ENCODE results near the gene PLIN4. TPM values are rescaled to one million over a fixed set of nuclear protein-coding genes. Genes with fewer than 3 reads are reported as not detected.
A peak's percentile ranks its signal among the peaks of the same experiment; 100 is the strongest.

PLIN4 gene
- total RNA-seq, 1 donor from 2014 or later: 0.05 TPM

GRCh38 chr19:4474514-4475022 lies 43.7 kb downstream of the PLIN4 start:
- DNase-seq (ENCODE audit: low spot score): no peak
- Mint-ChIP-seq H3K27me3 (ENCODE audit: low read depth) (no peaks in the 10 kb centered on the region), H3K4me3 (ENCODE audit: low read depth) (peak overlapping the region; percentile 85), H3K9me3 (no peaks in the 10 kb centered on the region), H3K27ac (peak overlapping the region; percentile 79), H3K36me3 (ENCODE audit: low read depth) (peaks cover 9% of the 10 kb centered on the region), H3K4me1 (ENCODE audit: low read depth) (peaks cover 18% of the 10 kb centered on the region)
- intact Hi-C loops (cut with micrococcal nuclease): loop anchor here (5.0 to 10.0 kb wide), 2 partner anchors 150 to 248 kb away; partner anchors contain the start of gene DPP9

GRCh38 chr19:4473763-4474513 lies 44.3 kb downstream of the PLIN4 start:
- no peak for DNase-seq (ENCODE audit: low spot score)
- H3K4me3 Mint-ChIP-seq (ENCODE audit: low read depth): peak overlapping the region; percentile 85
- no peaks in the 10 kb centered on the region for H3K9me3 Mint-ChIP-seq
- H3K27me3 Mint-ChIP-seq (ENCODE audit: low read depth): no peaks in the 10 kb centered on the region
- H3K27ac Mint-ChIP-seq: peak overlapping the region; percentile 79
- intact Hi-C loops (cut with micrococcal nuclease): loop anchor here (2.0 to 10.0 kb wide), 4 partner anchors 17 to 248 kb away; partner anchors contain the start of genes DPP9, SH3GL1 and UBXN6
- peaks cover 18% of the 10 kb centered on the region for H3K4me1 Mint-ChIP-seq (ENCODE audit: low read depth)
- H3K36me3 Mint-ChIP-seq (ENCODE audit: low read depth): peaks cover 9% of the 10 kb centered on the region

DNA sequence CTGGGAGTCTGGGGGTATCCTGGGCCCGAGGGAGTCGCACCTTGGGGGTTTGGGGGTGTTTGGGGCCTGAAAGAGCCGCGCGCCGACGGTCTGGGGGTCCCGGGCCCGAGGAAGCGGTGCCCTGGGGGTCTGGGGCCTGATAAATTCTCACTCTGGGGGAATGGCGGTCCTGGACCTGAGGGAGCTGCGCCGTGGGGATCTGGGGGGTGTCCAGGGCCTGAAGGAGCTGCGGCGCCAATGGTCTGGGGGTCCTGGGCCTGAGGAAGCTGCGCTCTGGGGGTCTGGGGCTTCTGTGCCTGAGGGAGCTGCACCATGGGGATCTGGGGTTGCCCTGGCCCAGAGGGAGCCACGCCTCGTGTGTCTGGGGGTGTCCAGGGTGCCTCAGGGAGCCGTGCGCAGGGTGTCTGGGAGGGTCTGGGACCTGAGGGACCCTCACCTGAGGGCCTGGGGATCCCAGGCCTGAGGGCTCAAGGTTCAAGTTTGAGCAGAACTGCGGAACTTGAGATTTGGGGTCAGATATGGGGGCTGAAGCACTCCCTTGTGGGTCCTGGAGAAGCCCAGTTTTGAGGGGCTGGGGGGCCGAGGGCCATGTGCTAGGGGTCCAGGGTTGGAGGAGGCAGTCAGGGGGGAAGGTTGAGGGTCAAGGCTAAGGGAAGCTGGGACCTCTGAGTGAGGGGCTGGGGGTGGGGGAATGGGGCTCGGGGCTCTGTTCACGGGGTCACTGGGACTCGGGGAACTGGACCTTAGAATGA lies 45.1 kb downstream of the PLIN4 start:
- Mint-ChIP-seq H3K27me3 (ENCODE audit: low read depth) (no peaks in the 10 kb centered on the region), H3K4me1 (ENCODE audit: low read depth) (peaks cover 18% of the 10 kb centered on the region), H3K36me3 (ENCODE audit: low read depth) (peaks cover 9% of the 10 kb centered on the region), H3K27ac (peak overlapping the region; percentile 28), H3K9me3 (no peaks in the 10 kb centered on the region), H3K4me3 (ENCODE audit: low read depth) (peak overlapping the region; percentile 85)
- intact Hi-C loops (cut with micrococcal nuclease): loop anchor here (2.0 to 10.0 kb wide), 4 partner anchors 16 to 249 kb away; partner anchors contain the start of genes DPP9, SH3GL1 and UBXN6
- DNase-seq (ENCODE audit: low spot score): no peak

GRCh38 chr19:4472174-4472974 lies 45.9 kb downstream of the PLIN4 start, which contains the start of gene HDGFL2:
Gene HDGFL2, plus strand, starts transcription at chr19:4472297. Its CDS starts 54 bp downstream, at chr19:4472351.
- peaks cover 6% of the 10 kb centered on the region for H3K36me3 Mint-ChIP-seq (ENCODE audit: low read depth)
- peaks cover 18% of the 10 kb centered on the region for H3K4me1 Mint-ChIP-seq (ENCODE audit: low read depth)
- intact Hi-C loops (cut with micrococcal nuclease): loop anchor here (2.0 to 10.0 kb wide), 4 partner anchors 16 to 250 kb away; partner anchors contain the start of genes DPP9, SH3GL1 and UBXN6
- H3K4me3 Mint-ChIP-seq (ENCODE audit: low read depth): peak within 1 kb of the TSS; percentile 85
- H3K27me3 Mint-ChIP-seq (ENCODE audit: low read depth): no peaks in the 10 kb centered on the region
- H3K9me3 Mint-ChIP-seq: no peaks in the 10 kb centered on the region
- peak within 1 kb of the TSS; percentile 28 for H3K27ac Mint-ChIP-seq
- no peak for DNase-seq (ENCODE audit: low spot score)

DNA sequence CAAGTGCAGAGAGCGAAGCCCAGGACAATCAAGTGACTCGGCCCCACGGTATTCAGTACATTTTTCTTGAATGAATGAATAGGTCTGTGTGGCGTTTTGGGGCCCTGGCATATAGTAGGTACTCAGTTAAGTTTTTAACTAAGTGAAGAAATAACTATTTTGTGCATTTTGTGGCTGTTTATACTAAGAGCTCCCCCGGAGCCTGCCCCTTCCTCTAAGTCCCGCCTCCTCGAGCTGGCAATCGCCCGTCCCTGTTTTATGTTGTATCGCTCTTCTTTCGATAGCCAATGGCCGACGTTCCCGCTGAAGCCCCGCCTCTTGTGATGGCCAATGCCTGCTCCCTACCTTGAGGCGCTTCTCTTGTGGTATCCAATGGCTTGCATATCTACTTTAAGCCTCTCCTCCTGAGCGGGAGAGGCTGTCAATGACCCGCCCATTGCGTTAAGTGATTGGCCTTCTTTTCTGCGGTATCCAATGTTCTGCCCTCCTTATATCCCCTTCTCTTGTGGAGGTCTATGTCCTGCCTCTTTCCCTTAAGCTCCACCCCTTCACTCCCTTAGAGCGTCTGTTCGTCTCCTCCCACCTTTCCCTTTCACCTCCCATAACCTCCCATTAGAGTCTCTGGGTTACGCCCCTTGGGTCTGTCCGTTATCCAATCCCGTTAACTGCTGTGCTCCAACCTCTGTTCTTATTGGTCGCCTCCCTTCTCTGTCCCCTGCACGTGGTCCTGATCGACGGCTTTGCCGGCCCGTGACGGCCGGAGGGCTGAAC lies 46.7 kb downstream of the PLIN4 start:
- H3K36me3 Mint-ChIP-seq (ENCODE audit: low read depth): peaks cover 4% of the 10 kb centered on the region
- intact Hi-C loops (cut with micrococcal nuclease): loop anchor here (1.0 to 10.0 kb wide), 5 partner anchors 11 to 251 kb away; partner anchors contain the start of genes DPP9, SH3GL1 and UBXN6
- H3K9me3 Mint-ChIP-seq: no peaks in the 10 kb centered on the region
- H3K27me3 Mint-ChIP-seq (ENCODE audit: low read depth): no peaks in the 10 kb centered on the region
- DNase-seq (ENCODE audit: low spot score): peak; percentile 99
- no peak overlapping the region for H3K27ac Mint-ChIP-seq
- peaks cover 18% of the 10 kb centered on the region for H3K4me1 Mint-ChIP-seq (ENCODE audit: low read depth)
- no peak overlapping the region for H3K4me3 Mint-ChIP-seq (ENCODE audit: low read depth)

- Mint-ChIP-seq H3K4me1 (ENCODE audit: low read depth) (peaks cover 5% of the 10 kb centered on the region), H3K9me3 (no peaks in the 10 kb centered on the region), H3K36me3 (ENCODE audit: low read depth) (no peaks in the 10 kb centered on the region), H3K4me3 (ENCODE audit: low read depth) (no peak overlapping the region), H3K27ac (no peak overlapping the region), H3K27me3 (ENCODE audit: low read depth) (no peaks in the 10 kb centered on the region)
- intact Hi-C loops (cut with micrococcal nuclease): no loop called here
- DNase-seq (ENCODE audit: low spot score): no peak
Observed at GRCh38 chr19:4467835-4468234, 50.5 kb downstream of the PLIN4 start.

- Mint-ChIP-seq H3K4me3 (ENCODE audit: low read depth) (no peak overlapping the region), H3K4me1 (ENCODE audit: low read depth) (no peaks in the 10 kb centered on the region), H3K36me3 (ENCODE audit: low read depth) (no peaks in the 10 kb centered on the region), H3K9me3 (no peaks in the 10 kb centered on the region), H3K27me3 (ENCODE audit: low read depth) (no peaks in the 10 kb centered on the region), H3K27ac (no peak overlapping the region)
- intact Hi-C loops (cut with micrococcal nuclease): no loop called here
- DNase-seq (ENCODE audit: low spot score): no peak
Observed at GRCh38 chr19:4464815-4465581, 53.3 kb downstream of the PLIN4 start.

DNA sequence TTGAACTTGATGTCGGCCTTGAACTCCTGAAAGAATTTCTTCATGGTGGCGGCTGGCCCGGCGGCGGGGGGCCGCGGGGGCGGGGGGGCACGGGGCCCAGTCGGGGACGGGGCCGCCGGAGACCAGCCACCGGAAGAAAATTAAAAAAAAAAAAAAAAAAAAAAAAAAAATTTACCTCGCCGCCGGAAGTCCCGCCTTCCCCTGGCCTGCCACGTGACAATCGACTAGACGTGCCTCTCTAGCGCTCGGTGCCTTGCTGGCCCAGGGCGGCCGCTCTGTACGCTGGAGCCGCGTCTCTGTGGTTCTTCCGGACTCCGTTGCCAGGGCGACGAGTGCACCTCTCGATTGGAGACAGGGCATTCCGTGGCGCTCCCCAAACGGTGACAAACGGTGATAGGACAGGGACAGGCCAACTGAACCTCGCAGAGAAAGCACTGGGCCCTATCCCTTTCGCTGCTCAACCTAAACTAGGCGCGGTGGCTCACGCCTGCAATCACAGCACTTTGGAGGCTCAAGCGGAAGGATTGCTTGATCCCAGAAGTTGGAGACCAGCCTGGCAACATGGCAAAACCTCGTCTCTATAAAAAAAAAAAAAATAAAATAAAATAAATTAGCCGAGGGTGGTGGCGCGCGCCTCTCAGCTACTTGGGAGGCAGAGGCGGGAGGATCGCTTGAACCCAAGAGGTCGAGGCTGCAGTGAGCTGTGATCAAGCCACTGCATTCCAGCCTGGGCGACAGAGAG lies 60.5 kb downstream of the PLIN4 start, which contains the start of gene UBXN6:
UBXN6 (minus strand) TSS at position 141 of the 742 bp plus-strand sequence; CDS start at position 44, 97 bp downstream.
- peak; percentile 98 for DNase-seq (ENCODE audit: low spot score)
- intact Hi-C loops (cut with micrococcal nuclease): loop anchor here (1.0 to 10.0 kb wide), 3 partner anchors 15 to 211 kb away; partner anchors contain the start of genes CHAF1A, HDGFL2, SH3GL1 and YJU2
- Mint-ChIP-seq H3K27ac (peak within 1 kb of the TSS; percentile 85), H3K4me3 (ENCODE audit: low read depth) (peak within 1 kb of the TSS; percentile 92), H3K27me3 (ENCODE audit: low read depth) (no peaks in the 10 kb centered on the region), H3K9me3 (no peaks in the 10 kb centered on the region), H3K4me1 (ENCODE audit: low read depth) (peaks cover 12% of the 10 kb centered on the region), H3K36me3 (ENCODE audit: low read depth) (no peaks in the 10 kb centered on the region)

DNA sequence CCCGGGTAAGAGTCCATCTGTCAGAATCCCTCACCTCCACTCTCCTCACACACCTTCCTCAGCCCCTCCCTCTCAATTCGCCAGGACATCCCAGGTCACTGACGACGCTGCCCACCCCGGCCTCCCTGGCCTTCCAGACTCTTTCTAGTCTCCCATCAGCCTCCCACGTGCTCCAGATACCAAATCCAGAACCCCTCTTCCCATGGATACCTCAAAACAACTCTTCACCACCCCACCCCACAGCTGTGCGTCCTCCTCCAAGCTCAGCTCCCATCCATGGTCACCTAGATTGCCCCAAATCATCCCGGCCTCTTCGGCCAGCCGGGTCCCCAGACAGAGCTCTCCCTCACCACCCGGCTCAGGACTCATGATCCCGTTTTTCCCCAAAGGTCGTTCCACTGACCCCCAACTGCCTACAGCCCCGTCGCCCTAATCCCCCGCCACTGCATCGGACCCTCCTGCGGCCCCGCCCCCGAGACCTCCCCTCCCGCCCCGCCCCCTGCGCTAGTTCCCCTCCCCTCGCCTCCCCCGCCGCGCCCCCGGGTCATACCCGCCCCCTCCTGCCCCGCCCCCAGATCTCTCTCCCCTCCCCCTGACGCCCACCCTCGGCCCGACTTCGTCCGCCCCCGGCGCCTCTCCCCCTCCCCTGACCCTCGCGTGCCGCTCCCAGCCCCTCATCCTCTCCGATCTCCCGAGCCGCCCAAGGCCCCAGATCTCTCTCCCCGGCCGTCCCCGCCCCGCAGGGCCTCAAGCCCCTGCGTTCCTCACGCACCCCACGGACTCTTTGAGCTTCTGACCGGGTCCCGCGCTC lies 61.2 kb downstream of the PLIN4 start:
- Mint-ChIP-seq H3K36me3 (ENCODE audit: low read depth) (no peaks in the 10 kb centered on the region), H3K9me3 (no peaks in the 10 kb centered on the region), H3K27me3 (ENCODE audit: low read depth) (no peaks in the 10 kb centered on the region), H3K27ac (peak overlapping the region; percentile 79), H3K4me1 (ENCODE audit: low read depth) (peaks cover 12% of the 10 kb centered on the region), H3K4me3 (ENCODE audit: low read depth) (peak overlapping the region; percentile 92)
- intact Hi-C loops (cut with micrococcal nuclease): loop anchor here (1.0 to 10.0 kb wide), 3 partner anchors 16 to 210 kb away; partner anchors contain the start of genes CHAF1A, HDGFL2, SH3GL1 and YJU2
- peak; percentile 35 for DNase-seq (ENCODE audit: low spot score)

- no peaks in the 10 kb centered on the region for H3K9me3 Mint-ChIP-seq
- H3K4me3 Mint-ChIP-seq (ENCODE audit: low read depth): peak overlapping the region; percentile 92
- H3K4me1 Mint-ChIP-seq (ENCODE audit: low read depth): peaks cover 12% of the 10 kb centered on the region
- intact Hi-C loops (cut with micrococcal nuclease): loop anchor here (2.0 to 10.0 kb wide), 2 partner anchors 16 to 52 kb away; partner anchors contain the start of genes CHAF1A, HDGFL2 and SH3GL1
- H3K27ac Mint-ChIP-seq: peak overlapping the region; percentile 79
- H3K27me3 Mint-ChIP-seq (ENCODE audit: low read depth): no peaks in the 10 kb centered on the region
- no peaks in the 10 kb centered on the region for H3K36me3 Mint-ChIP-seq (ENCODE audit: low read depth)
- no peak for DNase-seq (ENCODE audit: low spot score)
Observed at GRCh38 chr19:4456476-4456842, 61.8 kb downstream of the PLIN4 start.

Measured in activated T-helper 2 cell treated with anti-CD3 and anti-CD28 coated beads, Interferon-gamma antibody, Interleukin-2, Interleukin-4, amounts not matched to agents 10 μg/mL and 5 μg/mL and 100 μg/mL, durations not matched to agents 14 hours and 24 hours and 36 hours (primary cell).